Lower lobe of right lung (tissue), 2 donors: ENCODE data around the gene MTERF1. TPM values are rescaled to one million over a fixed set of nuclear protein-coding genes. Genes with fewer than 3 reads are reported as not detected.

Source experiments
- ATAC-seq, 2 donors: fragments of 200-7000 bp; cut with Tn5 transposase; one replicate each; pipeline ENCODE4 v1.9.1; 2020 to 2022; ENCODE audit warnings: mild to moderate bottlenecking in 2 of 2, moderate library complexity in 2 of 2
- DNase-seq: peaks from one replicate; pipeline ENCODE4 v3.0.0-alpha.2; 2020
- H3K27ac ChIP-seq: fragments of 200-600 bp; one replicate; pipeline ENCODE4 v1.8.0; 2022
- H3K27me3 ChIP-seq: fragments of 200-600 bp; one replicate; pipeline ENCODE4 v1.8.0; 2022; ENCODE audit warnings: low read depth
- H3K36me3 ChIP-seq: fragments of 200-600 bp; one replicate; pipeline ENCODE4 v1.8.0; 2022; ENCODE audit warnings: mild to moderate bottlenecking
- H3K4me1 ChIP-seq: fragments of 200-600 bp; one replicate; pipeline ENCODE4 v1.8.0; 2022
- H3K4me3 ChIP-seq: fragments of 200-600 bp; one replicate; pipeline ENCODE4 v1.8.0; 2022; ENCODE audit warnings: mild to moderate bottlenecking
- H3K9me3 ChIP-seq: fragments of 200-600 bp; one replicate; pipeline ENCODE4 v1.8.0; 2022
- CTCF ChIP-seq: fragments of 200-600 bp; IDR thresholded peaks from one replicate; pipeline ENCODE4 v1.8.0; 2022; ENCODE audit warnings: antibody characterized with exemption, mild to moderate bottlenecking
- intact Hi-C: fragments of 100-400 bp; cut with DNase I; formaldehyde crosslinking; loops from one replicate; pipeline ENCODE4 v1.11.0; 2022
- total RNA-seq: library from RNA; stranded (reverse); fragmentation: NEBNext Ultra II Directional; extraction: Animal tissue kit (Norgen Biotek cat#: 25700); gene quantifications from one replicate; pipeline ENCODE4 v1.2.1, GENCODE V29; 2021
- donor health status: DM: no; HTN: yes; CAD: no; lungs with severe emphysema.

The MTERF1 gene
- total RNA-seq, 1 donor from 2014 or later, result 11.5 TPM

DNA sequence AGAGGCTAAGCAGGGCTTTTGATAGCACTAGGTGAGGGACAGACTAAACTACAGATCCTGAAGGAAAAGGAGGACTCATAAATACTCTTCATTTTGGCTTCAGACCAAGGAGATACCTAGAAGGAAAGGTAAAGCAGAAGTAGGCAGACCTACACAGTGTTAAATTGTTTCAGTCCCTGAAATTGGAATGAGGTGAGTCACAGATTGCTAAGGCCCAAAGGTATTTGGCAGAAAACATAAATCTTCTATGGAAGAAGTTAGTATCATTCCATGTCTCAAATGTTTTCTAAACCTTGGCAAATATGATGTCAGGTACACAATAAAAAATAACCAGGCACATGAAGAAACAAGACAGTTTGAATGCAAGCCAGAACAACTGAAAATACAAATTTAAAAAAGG lies 30.0 kb downstream of the MTERF1 start:
- Histone ChIP-seq H3K27me3 (no peaks in the 10 kb centered on the region), H3K27ac (no peak overlapping the region), H3K4me1 (no peaks in the 10 kb centered on the region), H3K36me3 (no peaks in the 10 kb centered on the region), H3K4me3 (no peak overlapping the region), H3K9me3 (no peaks in the 10 kb centered on the region)
- intact Hi-C loops, result no loop called here
- DNase-seq (no peak), ATAC-seq (no peak)
- no peak for TF ChIP-seq CTCF

DNA sequence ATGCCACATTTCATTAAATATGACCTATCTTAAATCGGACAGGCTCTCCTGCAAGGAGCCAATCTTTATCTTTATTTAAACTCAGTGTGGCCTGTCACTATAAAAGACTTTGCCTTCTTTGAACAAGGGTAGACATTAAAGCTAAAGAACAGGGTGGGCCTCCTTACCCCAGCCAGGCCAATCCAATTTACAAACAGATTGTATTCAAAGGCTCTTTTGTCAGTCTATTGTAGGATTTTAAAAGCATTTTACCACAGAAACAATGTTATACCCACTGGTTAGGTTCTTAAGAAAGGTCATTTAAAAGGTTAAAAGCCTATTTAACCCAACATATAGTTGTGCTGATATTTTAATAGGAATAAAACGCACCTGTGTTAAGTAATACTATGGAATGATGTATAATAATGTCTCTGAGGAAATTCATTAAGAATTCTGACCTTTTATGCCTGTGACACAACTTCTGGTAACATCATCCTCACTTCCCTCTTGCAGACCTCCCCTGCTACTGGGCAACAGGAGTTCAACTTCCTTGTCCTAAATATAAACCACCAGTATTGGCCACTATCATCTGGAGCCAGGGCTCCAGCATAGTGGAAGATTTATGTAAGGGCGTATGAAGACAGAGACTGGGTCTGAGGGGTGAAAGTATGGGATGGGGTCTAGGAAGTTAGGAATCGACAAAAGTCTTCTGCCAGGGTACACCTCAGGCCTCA lies 32.5 kb downstream of the MTERF1 start:
- ATAC-seq (peak; percentile 43 to 66), DNase-seq (no peak)
- Histone ChIP-seq H3K4me1 (no peaks in the 10 kb centered on the region), H3K27me3 (no peaks in the 10 kb centered on the region), H3K27ac (no peak overlapping the region), H3K9me3 (no peaks in the 10 kb centered on the region), H3K4me3 (no peak overlapping the region), H3K36me3 (no peaks in the 10 kb centered on the region)
- no peak for TF ChIP-seq CTCF
- intact Hi-C loops, result no loop called here

DNA sequence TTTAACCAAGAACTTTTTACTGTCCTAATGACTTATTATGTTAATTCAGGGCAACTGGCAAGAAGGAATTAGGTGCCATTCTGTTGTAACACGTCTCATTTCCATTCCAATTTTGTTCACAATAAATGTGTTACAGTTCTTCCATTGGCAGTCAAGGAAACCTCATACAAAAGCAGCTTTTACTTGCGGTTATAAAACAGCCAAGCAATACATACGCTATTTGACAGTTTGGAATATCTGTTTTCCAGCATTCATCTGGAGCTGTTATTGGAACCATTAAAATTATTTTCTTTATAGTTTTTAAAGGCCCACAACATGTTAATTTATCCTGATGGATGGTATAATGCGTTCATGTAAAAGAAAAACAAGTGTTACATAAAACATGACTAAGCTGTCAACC lies 33.3 kb downstream of the MTERF1 start:
- Histone ChIP-seq H3K4me1 (no peaks in the 10 kb centered on the region), H3K27ac (no peak overlapping the region), H3K27me3 (no peaks in the 10 kb centered on the region), H3K9me3 (no peaks in the 10 kb centered on the region), H3K4me3 (no peak overlapping the region), H3K36me3 (no peaks in the 10 kb centered on the region)
- DNase-seq (no peak), ATAC-seq (no peak)
- no peak for TF ChIP-seq CTCF
- intact Hi-C loops, result no loop called here

GRCh38 chr7:91846436-91846835 lies 34.1 kb downstream of the MTERF1 start:
- Histone ChIP-seq H3K36me3 (no peaks in the 10 kb centered on the region), H3K4me1 (no peaks in the 10 kb centered on the region), H3K9me3 (no peaks in the 10 kb centered on the region), H3K27me3 (no peaks in the 10 kb centered on the region), H3K27ac (no peak overlapping the region), H3K4me3 (no peak overlapping the region)
- no peak for DNase-seq
- intact Hi-C loops, result no loop called here
- TF ChIP-seq CTCF, result no peak
- no peak for ATAC-seq

GRCh38 chr7:91843831-91844230 lies 36.7 kb downstream of the MTERF1 start:
- no peak for DNase-seq
- ATAC-seq, result no peak
- TF ChIP-seq CTCF, result no peak
- no peak overlapping the region for H3K4me3 ChIP-seq
- H3K27me3 ChIP-seq, result no peaks in the 10 kb centered on the region
- intact Hi-C loops, result no loop called here
- no peaks in the 10 kb centered on the region for H3K9me3 ChIP-seq
- no peaks in the 10 kb centered on the region for H3K4me1 ChIP-seq
- H3K36me3 ChIP-seq, result no peaks in the 10 kb centered on the region
- H3K27ac ChIP-seq, result no peak overlapping the region
